WTC11 (cell line): ENCODE measurements around the gene LTBP2. TPM values are rescaled to one million over a fixed set of nuclear protein-coding genes. Genes with fewer than 3 reads are reported as not detected.

ENCODE experiments used
- ATAC-seq: fragments of 200-7000 bp; cut with Tn5 transposase; 2 replicates; pipeline ENCODE4 v1.10.0; 2021; ENCODE audit warnings: mild to moderate bottlenecking, moderate library complexity
- CTCF ChIA-PET: fragments of 300-600 bp; sonication (Branson Sonifier 250); formaldehyde crosslinking; loops from one replicate; lab custom pipeline; 2021; ENCODE audit warnings: antibody characterized with exemption; lab: Charles Lee
- POLR2A ChIA-PET: fragments of 350-600 bp; sonication (Branson Sonifier 250); formaldehyde crosslinking; loops from one replicate; lab custom pipeline; 2021; ENCODE audit warnings: antibody characterized with exemption; lab: Charles Lee
- DNase-seq: peaks from one replicate; pipeline ENCODE4 v3.0.0; 2021; ENCODE audit warnings: low spot score
- H3K27ac Mint-ChIP-seq: 2 replicates; pipeline ENCODE4 v1.8.0; 2021; ENCODE audit warnings: mixed read lengths
- H3K27me3 Mint-ChIP-seq: 2 replicates; pipeline ENCODE4 v1.8.0; 2021; ENCODE audit warnings: low read depth, mild to moderate bottlenecking, moderate library complexity, mixed read lengths
- H3K36me3 Mint-ChIP-seq: 2 replicates; pipeline ENCODE4 v1.8.0; 2021; ENCODE audit warnings: mixed read lengths
- H3K4me1 Mint-ChIP-seq: 2 replicates; pipeline ENCODE4 v1.8.0; 2022; ENCODE audit warnings: mixed read lengths
- H3K4me3 Mint-ChIP-seq: 2 replicates; pipeline ENCODE4 v1.8.0; 2021; ENCODE audit warnings: mild to moderate bottlenecking, moderate library complexity, mixed read lengths
- H3K9me3 Mint-ChIP-seq: 2 replicates; pipeline ENCODE4 v1.8.0; 2021; ENCODE audit warnings: mixed read lengths
- AR ChIP-seq: fragments of 250-450 bp; sonication (Bioruptor Pico); IDR thresholded peaks from 2 replicates; pipeline ENCODE4 v1.9.0; 2021; ENCODE audit warnings: mild to moderate bottlenecking
- CTCF ChIP-seq: fragments of 200-600 bp; IDR thresholded peaks from 2 replicates; pipeline ENCODE4 v1.8.0; 2022; ENCODE audit warnings: antibody characterized with exemption
- IRF1 ChIP-seq: sonication (generic); formaldehyde crosslinking; IDR thresholded peaks from 2 replicates; pipeline ENCODE4 v1.8.0; 2023; ENCODE audit warnings: missing genetic modification reagents
- JUN ChIP-seq: sonication (generic); formaldehyde crosslinking; IDR thresholded peaks from 2 replicates; pipeline ENCODE4 v1.8.0; 2023; ENCODE audit warnings: mild to moderate bottlenecking, missing genetic modification reagents
- MAX ChIP-seq: sonication (generic); formaldehyde crosslinking; IDR thresholded peaks from 2 replicates; pipeline ENCODE4 v1.8.0; 2022; ENCODE audit warnings: mild to moderate bottlenecking, missing genetic modification reagents
- NFATC4 ChIP-seq: fragments of 250-450 bp; sonication (Bioruptor Pico); IDR thresholded peaks from 2 replicates; pipeline ENCODE4 v1.9.0; 2021; ENCODE audit warnings: mild to moderate bottlenecking
- NR1H2 ChIP-seq: sonication (generic); formaldehyde crosslinking; IDR thresholded peaks from 2 replicates; pipeline ENCODE4 v1.9.0; 2021; ENCODE audit warnings: mild to moderate bottlenecking, moderate library complexity, missing genetic modification reagents
- OVOL2 ChIP-seq: fragments of 250-450 bp; sonication (Bioruptor Pico); IDR thresholded peaks from 2 replicates; pipeline ENCODE4 v1.9.0; 2021; ENCODE audit warnings: mild to moderate bottlenecking, borderline replicate concordance
- SMAD3 ChIP-seq: sonication (generic); formaldehyde crosslinking; IDR thresholded peaks from 2 replicates; pipeline ENCODE4 v1.8.0; 2022; ENCODE audit warnings: missing genetic modification reagents, mild to moderate bottlenecking, borderline replicate concordance
- TP53 ChIP-seq: sonication (generic); formaldehyde crosslinking; IDR thresholded peaks from 2 replicates; pipeline ENCODE4 v1.8.1; 2023; ENCODE audit warnings: mild to moderate bottlenecking, missing genetic modification reagents
- USF1 ChIP-seq: sonication (generic); formaldehyde crosslinking; IDR thresholded peaks from 2 replicates; pipeline ENCODE4 v1.8.0; 2022; ENCODE audit warnings: mild to moderate bottlenecking, missing genetic modification reagents
- ZNF138 ChIP-seq: sonication (generic); formaldehyde crosslinking; conservative IDR thresholded peaks from 2 replicates; pipeline ENCODE4 v1.8.1; 2022; ENCODE audit warnings: mild to moderate bottlenecking, moderate library complexity, missing genetic modification reagents
- ZNF232 ChIP-seq: sonication (generic); formaldehyde crosslinking; IDR thresholded peaks from 2 replicates; pipeline ENCODE4 v1.8.0; 2022; ENCODE audit warnings: mild to moderate bottlenecking, missing genetic modification reagents
- ZNF416 ChIP-seq: fragments of 250-450 bp; sonication (Bioruptor Pico); IDR thresholded peaks from 2 replicates; pipeline ENCODE4 v1.9.0; 2021; ENCODE audit warnings: mild to moderate bottlenecking, inconsistent platforms
- total RNA-seq: library from RNA; stranded (reverse); gene quantifications from 3 replicates; pipeline ENCODE4 v1.2.3, GENCODE V29; 2021
- TF ChIP-seq, protein P1 (sequence below): sonication (generic); formaldehyde crosslinking; IDR thresholded peaks from 2 replicates; pipeline ENCODE4 v1.8.1; 2023; ENCODE audit warnings: mild to moderate bottlenecking, missing genetic modification reagents
- TF ChIP-seq, protein P2 (sequence below): fragments of 250-450 bp; sonication (Bioruptor Pico); IDR thresholded peaks from 2 replicates; pipeline ENCODE4 v1.9.0; 2021; ENCODE audit warnings: moderate library complexity, mild to moderate bottlenecking, inconsistent platforms, borderline replicate concordance
- TF ChIP-seq, protein P3 (sequence below): sonication (generic); formaldehyde crosslinking; IDR thresholded peaks from 2 replicates; pipeline ENCODE4 v1.8.1; 2022; ENCODE audit warnings: missing genetic modification reagents, borderline replicate concordance
- TF ChIP-seq, protein P4 (sequence below): sonication (generic); formaldehyde crosslinking; IDR thresholded peaks from 2 replicates; pipeline ENCODE4 v1.8.1; 2023; ENCODE audit warnings: mild to moderate bottlenecking, missing genetic modification reagents

Gene LTBP2
- total RNA-seq, 1 experiment from 2014 or later, result 1.2 TPM

DNA sequence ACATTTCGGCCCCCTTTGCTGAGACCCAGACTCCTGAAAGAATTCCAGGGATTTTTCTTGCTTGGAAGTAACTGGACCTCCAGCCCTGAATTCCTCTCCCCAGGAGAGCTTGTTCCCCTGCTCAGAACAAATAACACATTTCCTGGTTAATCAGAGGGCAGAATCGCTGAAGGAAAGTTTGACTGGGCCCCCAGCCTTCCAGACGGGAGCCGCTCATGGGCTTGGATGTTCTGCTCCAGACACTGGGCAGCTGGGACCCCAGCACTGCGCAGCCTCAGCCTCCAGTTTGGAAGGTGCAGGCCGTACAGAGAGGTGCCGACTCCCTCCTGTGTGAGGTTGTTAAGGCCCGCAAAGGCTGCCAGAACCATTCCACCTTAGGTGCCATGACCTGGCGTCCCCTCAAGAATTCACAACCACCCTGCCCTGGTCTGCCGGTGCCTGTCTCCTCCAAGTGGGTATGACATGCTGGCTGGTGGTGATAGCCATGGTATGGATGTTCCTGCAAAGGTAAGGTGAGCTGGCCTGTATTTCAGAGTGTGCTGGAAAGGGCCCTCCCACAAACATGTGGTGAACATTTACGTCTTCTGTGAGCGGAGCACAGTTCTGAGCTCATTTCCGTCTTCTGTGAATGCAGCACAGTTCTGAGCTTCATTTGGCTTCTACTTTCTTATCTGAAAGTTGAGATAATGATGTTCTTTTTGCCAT is 5.1 kb upstream of the LTBP2 start:
- peaks cover 35% of the 10 kb centered on the region for H3K4me1 Mint-ChIP-seq
- no peaks in the 10 kb centered on the region for H3K9me3 Mint-ChIP-seq
- no peaks in the 10 kb centered on the region for H3K36me3 Mint-ChIP-seq
- peaks cover 35% of the 10 kb centered on the region for H3K27me3 Mint-ChIP-seq
- CTCF ChIA-PET, result interaction anchor here (1.2 to 3.7 kb wide), 4 partner anchors 8 to 123 kb away, joined by 4 to 29 read pairs (median 4); no protein-coding TSS in a partner anchor
- POLR2A ChIA-PET, result no interaction called here
- DNase-seq (no peak), ATAC-seq (peak; percentile 3; the same call in 1 of the 2 replicates)
- no peak overlapping the region for H3K27ac Mint-ChIP-seq
- H3K4me3 Mint-ChIP-seq, result no peak overlapping the region
- TF ChIP-seq, protein P1, sequence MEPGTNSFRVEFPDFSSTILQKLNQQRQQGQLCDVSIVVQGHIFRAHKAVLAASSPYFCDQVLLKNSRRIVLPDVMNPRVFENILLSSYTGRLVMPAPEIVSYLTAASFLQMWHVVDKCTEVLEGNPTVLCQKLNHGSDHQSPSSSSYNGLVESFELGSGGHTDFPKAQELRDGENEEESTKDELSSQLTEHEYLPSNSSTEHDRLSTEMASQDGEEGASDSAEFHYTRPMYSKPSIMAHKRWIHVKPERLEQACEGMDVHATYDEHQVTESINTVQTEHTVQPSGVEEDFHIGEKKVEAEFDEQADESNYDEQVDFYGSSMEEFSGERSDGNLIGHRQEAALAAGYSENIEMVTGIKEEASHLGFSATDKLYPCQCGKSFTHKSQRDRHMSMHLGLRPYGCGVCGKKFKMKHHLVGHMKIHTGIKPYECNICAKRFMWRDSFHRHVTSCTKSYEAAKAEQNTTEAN (CRISPR knock-in tag), result no peak
- TF ChIP-seq CTCF (no peak), ZNF232 (CRISPR knock-in tag) (no peak), SMAD3 (CRISPR knock-in tag) (no peak), AR (CRISPR knock-in tag) (no peak), ZNF138 (no peak), MAX (no peak), TP53 (CRISPR knock-in tag) (no peak), OVOL2 (no peak), IRF1 (CRISPR knock-in tag) (no peak), NFATC4 (no peak), NR1H2 (no peak), USF1 (CRISPR knock-in tag) (no peak), ZNF416 (CRISPR knock-in tag) (no peak), JUN (CRISPR knock-in tag) (no peak)
- TF ChIP-seq, protein P2, sequence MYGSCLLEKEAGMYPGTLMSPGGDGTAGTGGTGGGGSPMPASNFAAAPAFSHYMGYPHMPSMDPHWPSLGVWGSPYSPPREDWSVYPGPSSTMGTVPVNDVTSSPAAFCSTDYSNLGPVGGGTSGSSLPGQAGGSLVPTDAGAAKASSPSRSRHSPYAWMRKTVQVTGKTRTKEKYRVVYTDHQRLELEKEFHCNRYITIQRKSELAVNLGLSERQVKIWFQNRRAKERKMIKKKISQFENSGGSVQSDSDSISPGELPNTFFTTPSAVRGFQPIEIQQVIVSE (CRISPR knock-in tag), result no peak
- TF ChIP-seq, protein P3, sequence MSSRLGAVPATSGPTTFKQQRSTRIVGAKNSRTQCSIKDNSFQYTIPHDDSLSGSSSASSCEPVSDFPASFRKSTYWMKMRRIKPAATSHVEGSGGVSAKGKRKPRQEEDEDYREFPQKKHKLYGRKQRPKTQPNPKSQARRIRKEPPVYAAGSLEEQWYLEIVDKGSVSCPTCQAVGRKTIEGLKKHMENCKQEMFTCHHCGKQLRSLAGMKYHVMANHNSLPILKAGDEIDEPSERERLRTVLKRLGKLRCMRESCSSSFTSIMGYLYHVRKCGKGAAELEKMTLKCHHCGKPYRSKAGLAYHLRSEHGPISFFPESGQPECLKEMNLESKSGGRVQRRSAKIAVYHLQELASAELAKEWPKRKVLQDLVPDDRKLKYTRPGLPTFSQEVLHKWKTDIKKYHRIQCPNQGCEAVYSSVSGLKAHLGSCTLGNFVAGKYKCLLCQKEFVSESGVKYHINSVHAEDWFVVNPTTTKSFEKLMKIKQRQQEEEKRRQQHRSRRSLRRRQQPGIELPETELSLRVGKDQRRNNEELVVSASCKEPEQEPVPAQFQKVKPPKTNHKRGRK, result no peak
- TF ChIP-seq, protein P4, sequence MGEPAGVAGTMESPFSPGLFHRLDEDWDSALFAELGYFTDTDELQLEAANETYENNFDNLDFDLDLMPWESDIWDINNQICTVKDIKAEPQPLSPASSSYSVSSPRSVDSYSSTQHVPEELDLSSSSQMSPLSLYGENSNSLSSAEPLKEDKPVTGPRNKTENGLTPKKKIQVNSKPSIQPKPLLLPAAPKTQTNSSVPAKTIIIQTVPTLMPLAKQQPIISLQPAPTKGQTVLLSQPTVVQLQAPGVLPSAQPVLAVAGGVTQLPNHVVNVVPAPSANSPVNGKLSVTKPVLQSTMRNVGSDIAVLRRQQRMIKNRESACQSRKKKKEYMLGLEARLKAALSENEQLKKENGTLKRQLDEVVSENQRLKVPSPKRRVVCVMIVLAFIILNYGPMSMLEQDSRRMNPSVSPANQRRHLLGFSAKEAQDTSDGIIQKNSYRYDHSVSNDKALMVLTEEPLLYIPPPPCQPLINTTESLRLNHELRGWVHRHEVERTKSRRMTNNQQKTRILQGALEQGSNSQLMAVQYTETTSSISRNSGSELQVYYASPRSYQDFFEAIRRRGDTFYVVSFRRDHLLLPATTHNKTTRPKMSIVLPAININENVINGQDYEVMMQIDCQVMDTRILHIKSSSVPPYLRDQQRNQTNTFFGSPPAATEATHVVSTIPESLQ, result no peak
- TF ChIP-seq, all 79 proteins: peak for 0
